Panc1 (cell line): ENCODE measurements around the gene HERC5. TPM values are rescaled to one million over a fixed set of nuclear protein-coding genes. Genes with fewer than 3 reads are reported as not detected.

Experiments
- ATAC-seq: fragments of 200-7000 bp; cut with Tn5 transposase; 2 replicates; pipeline ENCODE4 v1.9.1; 2020; ENCODE audit warnings: mild to moderate bottlenecking, moderate library complexity
- BruUV-seq: library from RNA; stranded (reverse); fragments of 400-500 nt; replicated peaks from 2 replicates; lab custom pipeline; 2021; lab: Mats Ljungman, UMichigan
- CTCF ChIA-PET: fragments of 300-600 bp; sonication (Branson Sonifier 250); formaldehyde crosslinking; loops from one replicate; lab custom pipeline; 2022; ENCODE audit warnings: antibody characterized with exemption; lab: Charles Lee
- POLR2A ChIA-PET: fragments of 300-600 bp; sonication (Branson Sonifier 250); formaldehyde crosslinking; loops from one replicate; lab custom pipeline; 2022; ENCODE audit warnings: antibody characterized with exemption; lab: Charles Lee
- DNase-seq: peaks from one replicate; pipeline ENCODE4 v3.0.0-alpha.2; 2010; ENCODE audit warnings: low read depth, low spot score
- H3K27ac ChIP-seq: 2 replicates; pipeline ENCODE4 v1.5.1; 2011; ENCODE audit warnings: mild to moderate bottlenecking, low read length, inconsistent platforms
- H3K27me3 ChIP-seq: fragments of 200-500 bp; sonication (Bioruptor generic); 2 replicates; pipeline ENCODE4 v1.6.0; 2014; ENCODE audit warnings: low read length, inconsistent platforms; ENCODE audit not compliant: control insufficient read depth, insufficient read depth
- H3K36me3 ChIP-seq: fragments of 200-500 bp; sonication (Bioruptor generic); 2 replicates; pipeline ENCODE4 v1.5.1; 2014; ENCODE audit warnings: inconsistent platforms, mild to moderate bottlenecking, low read length, moderate library complexity; ENCODE audit not compliant: control insufficient read depth, insufficient read depth
- H3K4me1 ChIP-seq: 2 replicates; pipeline ENCODE4 v1.5.1; 2011; ENCODE audit warnings: inconsistent platforms, mild to moderate bottlenecking, low read length, moderate library complexity; ENCODE audit not compliant: control insufficient read depth, insufficient read depth
- H3K4me3 ChIP-seq, 2 experiments: 2 replicates each; pipeline ENCODE4 v1.5.1; 2011 to 2012; ENCODE audit warnings: low read depth in 2 of 2, low read length in 2 of 2, mild to moderate bottlenecking in 2 of 2, inconsistent platforms in 1 of 2, moderate library complexity in 1 of 2
- H3K9me3 ChIP-seq: fragments of 200-500 bp; sonication (Bioruptor generic); 2 replicates; pipeline ENCODE4 v1.5.1; 2014; ENCODE audit warnings: low read depth, mild to moderate bottlenecking, inconsistent platforms, low read length, moderate library complexity; ENCODE audit not compliant: control insufficient read depth, insufficient read depth
- CTCF ChIP-seq: fragments of 450-650 bp; IDR thresholded peaks from 2 replicates; pipeline ENCODE4 v1.5.1; 2017; ENCODE audit warnings: mild to moderate bottlenecking
- POLR2AphosphoS5 ChIP-seq: IDR thresholded peaks from 2 replicates; pipeline ENCODE4 v1.6.1; 2012; ENCODE audit warnings: mild to moderate bottlenecking, low read depth, low read length, moderate library complexity
- REST ChIP-seq, 2 experiments: IDR thresholded peaks; 2 replicates each; pipeline ENCODE4 v1.6.1; 2011 to 2012; ENCODE audit warnings: low read depth in 2 of 2, control low read depth in 1 of 2, low read length in 1 of 2, mild to moderate bottlenecking in 1 of 2, moderate library complexity in 1 of 2; ENCODE audit not compliant: insufficient read depth in 1 of 2
- SIN3A ChIP-seq: IDR thresholded peaks from 2 replicates; pipeline ENCODE4 v1.6.1; 2012; ENCODE audit warnings: low read depth, mild to moderate bottlenecking, low read length, moderate library complexity, borderline replicate concordance; ENCODE audit not compliant: insufficient read depth
- TCF7L2 ChIP-seq: IDR thresholded peaks from 2 replicates; pipeline ENCODE4 v1.6.1; 2011; ENCODE audit warnings: mild to moderate bottlenecking, low read depth, low read length, inconsistent platforms
- in situ Hi-C: cut with HindIII; loops from 2 replicates; pipeline ENCODE4 v1.10.0; 2016; ENCODE audit warnings: low sequenced_read_pairs, low pct_unique_long_range_greater_than_20kb
- intact Hi-C: fragments of 100-400 bp; cut with micrococcal nuclease; formaldehyde crosslinking; loops from one replicate; pipeline ENCODE4 v1.10.0; 2022; ENCODE audit not compliant: unreplicated experiment
- total RNA-seq: library from RNA; stranded (reverse); gene quantifications from one replicate; pipeline ENCODE4 v1.2.1, GENCODE V29; 2021; ENCODE audit not compliant: unreplicated experiment

The HERC5 gene
- total RNA-seq, 1 experiment from 2014 or later = 6.7 TPM

GRCh38 chr4:88419874-88420273 lies 37.0 kb upstream of the HERC5 start:
- no peaks in the 10 kb centered on the region for H3K27me3 ChIP-seq
- H3K4me3 ChIP-seq = no peak overlapping the region
- in situ Hi-C loops (no loop called here), intact Hi-C loops (no loop called here)
- no peak for TF ChIP-seq POLR2AphosphoS5
- no peak for TF ChIP-seq TCF7L2
- TF ChIP-seq SIN3A = no peak
- TF ChIP-seq REST (IDR thresholded peaks at IDR 0.05; ENCODE audit: insufficient read depth in 1 of 2, low read depth in 2 of 2, low read length in 1 of 2) = no peak
- no peak for TF ChIP-seq CTCF
- H3K36me3 ChIP-seq = no peaks in the 10 kb centered on the region
- no peaks in the 10 kb centered on the region for H3K4me1 ChIP-seq
- H3K9me3 ChIP-seq = no peaks in the 10 kb centered on the region
- no peak for DNase-seq
- ATAC-seq = no peak
- ChIA-PET POLR2A (no interaction called here), CTCF (no interaction called here)
- H3K27ac ChIP-seq = no peak overlapping the region
- BruUV-seq = no TSS peak

GRCh38 chr4:88420844-88421243 lies 36.1 kb upstream of the HERC5 start:
- in situ Hi-C loops = no loop called here
- Histone ChIP-seq H3K4me1 (no peaks in the 10 kb centered on the region), H3K9me3 (no peaks in the 10 kb centered on the region), H3K27me3 (no peaks in the 10 kb centered on the region), H3K27ac (no peak overlapping the region), H3K4me3 (no peak overlapping the region), H3K36me3 (no peaks in the 10 kb centered on the region)
- BruUV-seq = no TSS peak
- TF ChIP-seq SIN3A = no peak
- DNase-seq (no peak), ATAC-seq (no peak)
- ChIA-PET POLR2A (no interaction called here), CTCF (no interaction called here)
- intact Hi-C loops = no loop called here

- Histone ChIP-seq H3K4me3 (no peak overlapping the region), H3K27ac (no peak overlapping the region), H3K9me3 (no peaks in the 10 kb centered on the region), H3K4me1 (no peaks in the 10 kb centered on the region), H3K27me3 (no peaks in the 10 kb centered on the region), H3K36me3 (no peaks in the 10 kb centered on the region)
- BruUV-seq = no TSS peak
- ATAC-seq (no peak), DNase-seq (no peak)
- TF ChIP-seq REST (IDR thresholded peaks at IDR 0.05; ENCODE audit: insufficient read depth in 1 of 2, low read depth in 2 of 2, low read length in 1 of 2) (no peak), POLR2AphosphoS5 (no peak), CTCF (no peak)
- CTCF ChIA-PET = no interaction called here
- intact Hi-C loops = no loop called here
- POLR2A ChIA-PET = no interaction called here
- in situ Hi-C loops = no loop called here
These were observed 34.5 kb upstream of the HERC5 start for GRCh38 chr4:88422403-88422802.
